Lower lobe of right lung (tissue), 2 donors: ENCODE data around the gene PPT1. TPM values are rescaled to one million over a fixed set of nuclear protein-coding genes. Genes with fewer than 3 reads are reported as not detected.

Source experiments
- ATAC-seq, 2 donors: fragments of 200-7000 bp; cut with Tn5 transposase; one replicate each; pipeline ENCODE4 v1.9.1; 2020 to 2022; ENCODE audit warnings: mild to moderate bottlenecking in 2 of 2, moderate library complexity in 2 of 2
- DNase-seq: peaks from one replicate; pipeline ENCODE4 v3.0.0-alpha.2; 2020
- H3K27ac ChIP-seq: fragments of 200-600 bp; one replicate; pipeline ENCODE4 v1.8.0; 2022
- H3K27me3 ChIP-seq: fragments of 200-600 bp; one replicate; pipeline ENCODE4 v1.8.0; 2022; ENCODE audit warnings: low read depth
- H3K36me3 ChIP-seq: fragments of 200-600 bp; one replicate; pipeline ENCODE4 v1.8.0; 2022; ENCODE audit warnings: mild to moderate bottlenecking
- H3K4me1 ChIP-seq: fragments of 200-600 bp; one replicate; pipeline ENCODE4 v1.8.0; 2022
- H3K4me3 ChIP-seq: fragments of 200-600 bp; one replicate; pipeline ENCODE4 v1.8.0; 2022; ENCODE audit warnings: mild to moderate bottlenecking
- H3K9me3 ChIP-seq: fragments of 200-600 bp; one replicate; pipeline ENCODE4 v1.8.0; 2022
- CTCF ChIP-seq: fragments of 200-600 bp; IDR thresholded peaks from one replicate; pipeline ENCODE4 v1.8.0; 2022; ENCODE audit warnings: antibody characterized with exemption, mild to moderate bottlenecking
- intact Hi-C: fragments of 100-400 bp; cut with DNase I; formaldehyde crosslinking; loops from one replicate; pipeline ENCODE4 v1.11.0; 2022
- total RNA-seq: library from RNA; stranded (reverse); fragmentation: NEBNext Ultra II Directional; extraction: Animal tissue kit (Norgen Biotek cat#: 25700); gene quantifications from one replicate; pipeline ENCODE4 v1.2.1, GENCODE V29; 2021
- donor health status: DM: no; HTN: yes; CAD: no; lungs with severe emphysema.

Gene PPT1
- total RNA-seq, 1 donor from 2014 or later = 195 TPM

DNA sequence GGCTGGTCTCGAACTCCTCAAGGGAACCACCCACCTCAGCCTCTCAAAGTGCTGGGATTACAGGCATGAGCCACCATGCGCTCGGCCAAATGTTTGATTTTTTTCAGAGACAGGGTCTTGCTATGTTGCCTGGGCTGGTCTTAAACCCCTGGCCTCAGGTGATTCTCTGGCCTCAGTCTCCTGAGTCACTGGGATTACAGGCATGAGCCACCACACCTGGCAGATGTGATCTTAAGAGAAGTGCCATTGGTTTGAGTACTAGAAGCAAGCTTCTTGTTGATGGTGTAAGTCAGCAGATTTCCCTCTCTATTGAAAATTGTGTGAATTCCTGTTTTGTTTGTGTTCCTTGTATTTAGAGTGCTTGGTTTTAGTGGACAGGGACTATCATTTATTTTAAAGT is 51.3 kb downstream of the PPT1 start:
- DNase-seq (no peak), ATAC-seq (no peak)
- no peak overlapping the region for H3K4me3 ChIP-seq
- no peaks in the 10 kb centered on the region for H3K9me3 ChIP-seq
- no peaks in the 10 kb centered on the region for H3K27me3 ChIP-seq
- peaks cover 87% of the 10 kb centered on the region for H3K4me1 ChIP-seq
- H3K36me3 ChIP-seq = peaks cover 34% of the 10 kb centered on the region
- intact Hi-C loops = no loop called here
- H3K27ac ChIP-seq = no peak overlapping the region
- no peak for TF ChIP-seq CTCF

DNA sequence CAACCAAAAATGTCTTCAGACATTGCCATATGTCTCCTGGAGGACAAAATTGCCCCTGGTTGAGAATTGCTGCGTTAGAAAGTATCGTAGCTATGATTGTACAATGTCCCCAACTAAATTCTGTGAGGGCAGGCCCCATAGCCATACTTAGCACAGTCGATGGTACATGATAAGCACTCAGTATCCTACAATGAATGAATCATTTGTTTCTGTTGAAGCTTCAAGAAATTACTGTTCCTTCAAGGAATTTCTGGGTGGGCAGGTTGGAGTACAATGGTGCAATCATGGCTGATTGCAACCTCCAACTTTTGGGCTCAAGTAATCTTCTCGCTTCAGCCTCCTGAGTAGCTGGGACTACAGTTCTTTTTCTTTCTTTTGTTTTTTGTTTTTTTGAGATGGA is 51.9 kb downstream of the PPT1 start:
- Histone ChIP-seq H3K36me3 (peaks cover 31% of the 10 kb centered on the region), H3K27ac (no peak overlapping the region), H3K4me3 (no peak overlapping the region), H3K27me3 (no peaks in the 10 kb centered on the region), H3K4me1 (peaks cover 81% of the 10 kb centered on the region), H3K9me3 (no peaks in the 10 kb centered on the region)
- TF ChIP-seq CTCF = no peak
- DNase-seq = no peak
- intact Hi-C loops = no loop called here
- ATAC-seq = no peak

- DNase-seq = no peak
- TF ChIP-seq CTCF = no peak
- ATAC-seq = no peak
- Histone ChIP-seq H3K4me3 (peak overlapping the region; percentile 74), H3K9me3 (no peaks in the 10 kb centered on the region), H3K27ac (no peak overlapping the region), H3K36me3 (peaks cover 25% of the 10 kb centered on the region), H3K27me3 (no peaks in the 10 kb centered on the region), H3K4me1 (peaks cover 76% of the 10 kb centered on the region)
- intact Hi-C loops = no loop called here
Measured at GRCh38 chr1:40044110-40044509, 52.9 kb downstream of the PPT1 start.

GRCh38 chr1:40042341-40042740 is 54.7 kb downstream of the PPT1 start:
- peak overlapping the region; percentile 74 for H3K4me3 ChIP-seq
- no peak for DNase-seq
- H3K27me3 ChIP-seq = no peaks in the 10 kb centered on the region
- no peaks in the 10 kb centered on the region for H3K9me3 ChIP-seq
- no peak for ATAC-seq
- TF ChIP-seq CTCF = no peak
- peak overlapping the region; percentile 59 for H3K27ac ChIP-seq
- H3K4me1 ChIP-seq = peaks cover 83% of the 10 kb centered on the region
- intact Hi-C loops = no loop called here
- peaks cover 16% of the 10 kb centered on the region for H3K36me3 ChIP-seq

DNA sequence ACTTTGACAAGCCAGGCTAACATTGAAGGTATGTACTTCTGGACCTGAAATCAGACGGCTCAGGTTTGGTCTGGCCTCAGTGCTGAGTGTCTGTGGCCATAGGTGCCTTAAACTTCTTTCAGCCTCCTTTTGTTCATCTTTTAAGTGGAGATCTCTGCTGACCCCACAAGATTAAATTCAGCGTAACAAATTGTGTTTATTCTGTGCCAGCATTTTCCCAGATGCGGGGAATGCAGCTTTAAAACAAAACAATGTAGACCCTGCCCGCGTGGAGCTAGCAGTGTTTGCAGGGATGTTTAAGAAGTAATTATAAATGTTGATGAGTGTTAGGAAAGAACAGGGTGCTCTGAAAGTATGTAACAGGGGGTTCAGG is 55.6 kb downstream of the PPT1 start:
- H3K27me3 ChIP-seq = no peaks in the 10 kb centered on the region
- H3K9me3 ChIP-seq = no peaks in the 10 kb centered on the region
- peak overlapping the region; percentile 74 for H3K4me3 ChIP-seq
- TF ChIP-seq CTCF = no peak
- DNase-seq = no peak
- no peak for ATAC-seq
- H3K4me1 ChIP-seq = peaks cover 83% of the 10 kb centered on the region
- intact Hi-C loops = no loop called here
- peak overlapping the region; percentile 100 for H3K27ac ChIP-seq
- peaks cover 16% of the 10 kb centered on the region for H3K36me3 ChIP-seq
